Posterior vena cava (tissue), 2 donors: ENCODE measurements around the gene NCKAP5. TPM values are rescaled to one million over a fixed set of nuclear protein-coding genes. Genes with fewer than 3 reads are reported as not detected.

ENCODE experiments used
- DNase-seq: peaks from one replicate; pipeline ENCODE4 v3.0.0-alpha.2; 2020; ENCODE audit warnings: low spot score
- intact Hi-C, 2 donors: fragments of 100-400 bp; cut with DNase I; formaldehyde crosslinking; loops; one replicate each; pipeline versions ENCODE4 v1.14.1 to v1.14.2; 2022 to 2023
- total RNA-seq, 2 donors: library from RNA; stranded (reverse); fragmentation: NEBNext Ultra II Directional; extraction: Animal tissue kit (Norgen Biotek cat#: 25700); gene quantifications; one replicate each; pipeline ENCODE4 v1.2.1, GENCODE V29; 2021
- donor health status: DM: yes; HTN: yes; CAD: no.
- donor health status: DM: yes; HTN: yes; CAD: no.

Gene NCKAP5
- total RNA-seq, 2 donors from 2014 or later, result 2.0 to 2.1 TPM

GRCh38 chr2:133579274-133579673 is 11.0 kb upstream of the NCKAP5 start:
- intact Hi-C loops, result no loop called here
- no peak for DNase-seq

GRCh38 chr2:133576714-133577113 is 8.5 kb upstream of the NCKAP5 start:
- DNase-seq, result no peak
- intact Hi-C loops, result no loop called here

DNA sequence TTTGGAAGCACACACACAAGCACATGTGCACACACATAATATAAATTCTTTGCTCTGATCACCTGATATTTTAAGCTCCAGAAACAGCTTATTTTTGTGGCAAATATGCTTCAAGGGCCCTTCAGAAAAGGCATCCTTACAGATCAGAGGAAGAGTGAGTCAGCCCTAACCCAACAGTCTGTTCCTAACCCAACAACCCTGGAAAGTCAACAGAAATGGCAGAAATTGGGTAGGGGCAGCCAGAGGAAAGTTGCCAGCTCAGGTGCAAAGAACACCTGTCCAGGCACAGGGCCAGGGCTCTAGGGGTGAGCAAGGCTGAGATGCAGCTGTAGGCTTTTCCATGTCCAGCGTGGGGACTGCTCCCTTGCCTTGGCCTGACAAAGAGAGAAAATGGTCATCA is 6.4 kb upstream of the NCKAP5 start:
- intact Hi-C loops, result no loop called here
- no peak for DNase-seq

GRCh38 chr2:133574186-133574585 is 5.9 kb upstream of the NCKAP5 start:
- intact Hi-C loops, result no loop called here

GRCh38 chr2:133573491-133574162 is 5.4 kb upstream of the NCKAP5 start:
- intact Hi-C loops, result no loop called here
- DNase-seq, result no peak

More at GRCh38 chr2:133574186-133574585, 5.9 kb upstream of the NCKAP5 start:
- no peak for DNase-seq

- intact Hi-C loops, result no loop called here
- DNase-seq, result no peak
These were observed 3.0 kb upstream of the NCKAP5 start for GRCh38 chr2:133571249-133571648.

DNA sequence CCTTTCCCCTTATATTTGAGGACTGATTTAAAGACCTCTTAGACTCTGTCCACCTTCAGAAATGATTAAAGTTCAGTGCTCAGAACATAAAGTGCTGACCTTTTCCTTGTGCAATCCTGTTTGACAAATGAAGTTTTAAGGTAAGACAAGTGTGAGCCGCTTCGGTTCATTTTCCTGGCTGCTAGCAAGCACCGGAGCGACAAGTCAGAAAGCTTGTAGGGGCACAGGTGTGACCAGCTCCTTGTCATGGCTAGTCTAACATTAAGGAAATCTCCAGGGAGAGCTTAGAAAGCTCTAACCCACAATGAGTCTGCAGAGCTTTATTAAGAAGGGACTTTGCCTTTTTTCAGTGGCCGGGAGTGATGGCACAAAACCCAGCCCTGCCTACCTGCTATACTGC is 2.3 kb upstream of the NCKAP5 start:
- no peak for DNase-seq
- intact Hi-C loops, result no loop called here

- DNase-seq, result no peak
- intact Hi-C loops, result no loop called here
These were observed 1.1 kb upstream of the NCKAP5 start for GRCh38 chr2:133569286-133569830.

DNA sequence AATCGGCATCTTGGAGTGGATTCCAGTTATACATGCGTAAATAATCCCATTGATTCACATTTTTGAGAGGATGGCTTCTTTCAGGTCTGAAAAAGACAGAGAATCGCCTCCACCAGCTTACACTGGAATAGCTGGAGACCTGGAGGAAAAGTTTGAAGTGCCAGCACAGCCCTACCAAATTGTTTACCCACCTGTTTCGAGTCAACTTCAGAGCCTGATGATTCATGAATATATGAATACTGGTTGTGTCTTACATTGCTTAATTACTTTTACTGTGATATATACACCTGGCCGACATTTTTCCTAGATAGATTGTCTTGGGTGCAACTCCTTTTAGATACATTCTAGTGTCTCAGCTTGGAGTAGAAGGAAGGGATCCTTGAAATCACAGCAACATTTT is 335 bp upstream of the NCKAP5 start:
- intact Hi-C loops, result no loop called here
- DNase-seq, result no peak

- intact Hi-C loops, result no loop called here
- DNase-seq, result no peak
These were observed 5.7 kb downstream of the NCKAP5 start for GRCh38 chr2:133562558-133562957.

- no peak for DNase-seq
- intact Hi-C loops, result no loop called here
These were observed 7.0 kb downstream of the NCKAP5 start for GRCh38 chr2:133561045-133561852.

- intact Hi-C loops, result no loop called here
These were observed 10.6 kb downstream of the NCKAP5 start for GRCh38 chr2:133557614-133558013.

DNA sequence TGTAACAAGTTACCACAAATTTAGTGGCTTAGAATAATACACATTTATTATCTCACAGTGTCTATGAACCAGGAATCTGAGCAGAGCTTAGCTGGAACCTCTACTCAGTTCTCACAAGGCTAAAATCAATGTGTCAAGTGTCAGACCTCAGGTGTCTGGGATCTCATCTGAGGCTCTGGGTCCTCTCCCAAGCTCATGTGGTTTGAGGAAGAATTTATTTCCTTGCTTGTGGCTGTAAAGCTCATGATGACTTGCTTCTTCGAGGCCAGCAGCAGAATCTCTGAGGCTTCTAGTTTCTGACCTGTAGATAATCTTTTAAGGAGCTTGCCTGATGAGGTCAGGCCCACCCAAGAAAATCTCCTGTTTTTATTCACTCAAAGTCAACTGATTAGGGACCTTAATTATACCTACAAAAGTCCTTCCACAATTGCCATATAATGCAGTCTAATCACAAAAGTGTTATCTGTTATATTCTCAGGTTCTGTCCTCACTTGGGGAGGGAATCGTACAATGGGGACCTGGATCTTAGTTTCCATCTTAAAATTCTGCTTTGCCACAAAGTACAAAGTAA is 14.3 kb downstream of the NCKAP5 start:
- no peak for DNase-seq
- intact Hi-C loops, result no loop called here

More at GRCh38 chr2:133557614-133558013, 10.6 kb downstream of the NCKAP5 start:
- DNase-seq, result no peak

DNA sequence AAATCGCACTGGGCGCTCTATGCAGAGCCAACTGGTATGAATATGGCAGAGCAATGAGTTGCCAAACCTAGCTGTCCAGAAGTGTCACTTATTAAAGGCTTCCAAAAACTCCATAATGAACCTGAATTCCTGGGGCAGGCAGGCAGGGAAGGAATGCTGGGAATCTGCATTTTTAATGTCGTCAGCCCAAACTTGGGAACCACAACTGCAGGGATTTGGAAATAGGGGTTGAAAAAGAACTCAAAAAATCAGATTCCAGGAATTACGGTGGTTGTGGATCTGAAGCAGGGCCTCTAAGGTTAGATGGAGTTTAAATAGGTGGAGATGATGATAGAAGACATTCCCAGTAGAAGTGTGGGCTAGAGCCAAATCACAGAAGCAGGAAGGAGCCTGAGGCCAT is 15.0 kb downstream of the NCKAP5 start:
- no peak for DNase-seq
- intact Hi-C loops, result no loop called here

DNA sequence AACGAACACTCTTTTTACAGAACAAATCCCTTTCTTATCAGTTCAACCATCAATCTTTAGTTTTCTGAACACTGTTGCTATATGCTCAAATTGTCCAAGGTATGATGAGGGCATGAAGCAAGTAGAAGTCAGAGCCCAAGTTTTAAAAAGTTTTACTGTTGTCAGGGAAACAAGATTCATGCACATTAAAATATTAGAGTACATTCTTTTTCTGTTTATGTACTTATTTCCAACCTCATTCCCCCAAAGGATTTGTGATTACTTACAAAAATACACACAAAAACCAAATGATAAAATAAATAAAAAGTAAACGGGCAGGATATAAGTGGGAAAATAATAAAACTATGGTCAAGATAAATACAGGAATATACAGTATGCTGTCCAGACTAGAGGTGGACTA is 15.4 kb downstream of the NCKAP5 start:
- DNase-seq, result no peak
- intact Hi-C loops, result no loop called here

DNA sequence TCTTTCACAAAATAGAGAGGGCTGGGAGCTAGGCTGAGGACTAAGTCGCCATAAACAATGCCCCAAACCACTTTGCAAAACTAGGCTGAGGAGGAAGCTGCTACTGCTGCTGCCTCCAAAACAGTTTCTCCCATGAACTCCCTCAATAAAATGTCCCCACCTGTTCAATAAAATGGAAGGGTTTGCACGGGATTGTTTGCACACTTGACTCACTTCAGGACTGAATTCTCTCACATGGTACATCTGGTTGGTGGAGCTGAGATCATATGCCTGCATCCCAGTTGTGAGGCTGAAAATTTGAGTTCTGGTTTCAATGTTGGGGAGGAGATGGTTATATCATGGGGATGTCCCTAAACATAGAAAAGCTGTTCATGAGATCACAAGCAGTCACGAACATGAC is 26.5 kb downstream of the NCKAP5 start:
- intact Hi-C loops, result no loop called here
- no peak for DNase-seq

- DNase-seq, result no peak
- intact Hi-C loops, result no loop called here
These were observed 26.9 kb downstream of the NCKAP5 start for GRCh38 chr2:133541376-133541775.

- no peak for DNase-seq
- intact Hi-C loops, result no loop called here
These were observed 35.3 kb downstream of the NCKAP5 start for GRCh38 chr2:133532919-133533318.

- DNase-seq, result no peak
- intact Hi-C loops, result no loop called here
These were observed 36.9 kb downstream of the NCKAP5 start for GRCh38 chr2:133531382-133531781.

DNA sequence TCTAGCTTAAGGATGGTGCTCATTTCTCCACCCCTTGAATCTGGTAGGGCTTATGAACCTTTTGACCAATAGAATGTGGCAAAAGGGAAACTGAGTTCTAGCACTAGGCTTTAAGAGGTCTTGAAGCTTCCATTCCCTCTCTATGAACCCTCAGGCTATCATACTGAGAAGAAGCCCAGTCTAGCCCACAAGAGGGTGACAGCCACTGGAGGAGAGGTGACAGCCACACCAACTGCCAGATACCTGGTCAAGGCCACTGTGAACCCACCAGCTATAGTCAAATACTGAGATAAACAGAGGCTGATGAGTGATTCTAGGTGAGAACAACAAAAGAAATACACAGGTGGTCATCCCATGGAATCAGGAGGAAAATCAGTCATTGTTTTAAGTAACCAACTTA is 37.6 kb downstream of the NCKAP5 start:
- no peak for DNase-seq
- intact Hi-C loops, result no loop called here
